ENCODE measurements around the gene TMEM229A. TPM values are rescaled to one million over a fixed set of nuclear protein-coding genes. Genes with fewer than 3 reads are reported as not detected.
"Not testable (repeated sequence)": the region's sequence is repeated elsewhere in the genome, so short reads cannot be mapped to it uniquely, and the experiment has no call there.

The TMEM229A gene
- total and polyA plus RNA-seq, 7 experiments from 2014 or later: not detected

DNA sequence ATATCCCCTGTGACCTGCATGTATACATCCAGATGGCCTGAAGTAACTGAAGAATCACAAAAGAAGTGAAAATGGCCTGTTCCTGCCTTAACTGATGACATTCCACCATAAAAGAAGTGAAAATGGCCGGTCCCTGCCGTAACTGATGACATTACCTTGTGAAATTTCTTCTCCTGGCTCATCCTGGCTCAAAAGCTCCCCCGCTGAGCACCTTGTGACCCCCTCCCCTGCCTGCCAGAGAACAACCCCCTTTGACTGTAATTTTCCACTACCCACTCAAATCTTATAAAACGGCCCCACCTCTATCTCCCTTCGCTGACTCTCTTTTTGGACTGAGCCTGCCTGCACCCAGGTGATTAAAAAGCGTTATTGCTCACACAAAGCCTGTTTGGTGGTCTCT lies 24.6 kb downstream of the TMEM229A start:
- H3K4me3 ChIP-seq (ENCODE audit: low read length); POLR2A ChIA-PET; H3K36me3 Mint-ChIP-seq; intact Hi-C loops (cut with micrococcal nuclease); CTCF ChIA-PET; H3K27me3 ChIP-seq (ENCODE audit: control insufficient read depth in 2 of 2, insufficient read depth in 2 of 2, low read length in 2 of 2); H3K27ac Mint-ChIP-seq; H3K4me3 Mint-ChIP-seq; H3K27ac ChIP-seq (ENCODE audit: low read depth, low read length); H3K9me3 ChIP-seq (ENCODE audit: control insufficient read depth in 2 of 3, low read length in 3 of 3); ATAC-seq; H3K4me1 ChIP-seq (ENCODE audit: control insufficient read depth in 2 of 2, insufficient read depth in 2 of 2, low read length in 2 of 2); DNase-seq; H3K4me1 Mint-ChIP-seq; H3K36me3 ChIP-seq (ENCODE audit: control insufficient read depth in 2 of 3, insufficient read depth in 3 of 3, low read length in 3 of 3): not testable (repeated sequence)
- peaks cover 0 to 14% (median 9%) of the 10 kb centered on the region in 5 donors for H3K27me3 Mint-ChIP-seq
- H3K9me3 Mint-ChIP-seq: peaks cover 0 to 12% (median 3%) of the 10 kb centered on the region in 11 donors

DNA sequence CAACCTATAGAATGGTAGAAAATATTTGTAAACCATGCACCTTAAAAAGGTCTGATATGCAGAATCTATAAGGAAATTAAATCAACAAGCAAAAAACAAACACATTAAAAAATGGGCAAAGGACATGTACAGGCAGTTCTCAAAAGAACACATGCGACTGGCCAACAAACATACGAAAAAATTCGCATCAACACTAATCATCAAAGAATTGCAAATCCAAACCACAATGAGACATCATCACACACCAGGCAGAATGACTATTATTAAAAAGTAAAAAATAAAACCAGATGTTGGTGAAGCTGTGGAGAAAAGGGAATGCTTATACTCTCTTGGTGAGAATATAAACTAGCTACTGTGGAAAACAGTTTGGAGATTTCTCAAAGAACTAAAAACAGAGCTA lies 33.2 kb downstream of the TMEM229A start:
- ChIA-PET POLR2A (no interaction called here), CTCF (no interaction called here)
- no peak for ATAC-seq
- intact Hi-C loops (cut with micrococcal nuclease): no loop called here
- H3K27ac Mint-ChIP-seq: no peak overlapping the region
- no peak overlapping the region for H3K4me3 Mint-ChIP-seq
- no peak overlapping the region for H3K4me3 ChIP-seq (ENCODE audit: low read length)
- H3K27me3 Mint-ChIP-seq: peaks cover 0 to 6% (median 0%) of the 10 kb centered on the region in 5 donors
- no peaks in the 10 kb centered on the region for H3K36me3 ChIP-seq (ENCODE audit: control insufficient read depth in 2 of 3, insufficient read depth in 3 of 3, low read length in 3 of 3)
- peaks cover 0 to 29% (median 11%) of the 10 kb centered on the region in 11 donors for H3K9me3 Mint-ChIP-seq
- no peaks in the 10 kb centered on the region for H3K4me1 ChIP-seq (ENCODE audit: control insufficient read depth in 2 of 2, insufficient read depth in 2 of 2, low read length in 2 of 2)
- H3K27me3 ChIP-seq (ENCODE audit: control insufficient read depth in 2 of 2, insufficient read depth in 2 of 2, low read length in 2 of 2): no peaks in the 10 kb centered on the region
- no peak overlapping the region for H3K27ac ChIP-seq (ENCODE audit: low read depth, low read length)
- no peaks in the 10 kb centered on the region for H3K4me1 Mint-ChIP-seq
- no peaks in the 10 kb centered on the region for H3K36me3 Mint-ChIP-seq
- no peak for DNase-seq
- no peaks in the 10 kb centered on the region for H3K9me3 ChIP-seq (ENCODE audit: control insufficient read depth in 2 of 3, low read length in 3 of 3)

DNA sequence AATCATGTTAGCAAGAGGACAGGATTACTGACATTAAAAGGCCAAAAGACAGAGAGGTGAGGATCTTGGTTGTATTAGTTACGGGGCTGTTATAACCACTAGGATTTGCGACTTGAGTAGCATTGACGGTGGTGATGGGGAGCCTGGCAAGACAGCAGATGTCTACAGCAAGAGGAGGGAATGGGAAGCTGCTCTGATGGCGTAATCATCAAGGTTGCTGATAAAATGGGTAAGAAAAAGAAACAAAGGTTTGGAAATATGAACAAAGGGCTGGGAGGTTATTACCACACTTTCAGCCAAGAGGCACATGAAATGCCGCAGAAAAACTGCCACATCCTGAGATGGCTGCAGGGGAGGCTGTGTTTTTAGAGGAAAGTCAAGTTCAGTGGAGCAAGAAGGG lies 33.9 kb downstream of the TMEM229A start:
- Histone ChIP-seq H3K4me3 (ENCODE audit: low read length) (no peak overlapping the region), H3K27me3 (ENCODE audit: control insufficient read depth in 2 of 2, insufficient read depth in 2 of 2, low read length in 2 of 2) (no peaks in the 10 kb centered on the region), H3K36me3 (ENCODE audit: control insufficient read depth in 2 of 3, insufficient read depth in 3 of 3, low read length in 3 of 3) (no peaks in the 10 kb centered on the region), H3K9me3 (ENCODE audit: control insufficient read depth in 2 of 3, low read length in 3 of 3) (no peaks in the 10 kb centered on the region), H3K4me1 (ENCODE audit: control insufficient read depth in 2 of 2, insufficient read depth in 2 of 2, low read length in 2 of 2) (no peaks in the 10 kb centered on the region), H3K27ac (ENCODE audit: low read depth, low read length) (no peak overlapping the region)
- ATAC-seq: no peak
- CTCF ChIA-PET: no interaction called here
- POLR2A ChIA-PET: no interaction called here
- no peak overlapping the region for H3K4me3 Mint-ChIP-seq
- no peaks in the 10 kb centered on the region for H3K4me1 Mint-ChIP-seq
- H3K27ac Mint-ChIP-seq: no peak overlapping the region
- intact Hi-C loops (cut with micrococcal nuclease): no loop called here
- DNase-seq: no peak
- H3K27me3 Mint-ChIP-seq: peaks cover 0 to 6% (median 0%) of the 10 kb centered on the region in 5 donors
- peaks cover 0 to 29% (median 11%) of the 10 kb centered on the region in 11 donors for H3K9me3 Mint-ChIP-seq
- H3K36me3 Mint-ChIP-seq: no peaks in the 10 kb centered on the region

DNA sequence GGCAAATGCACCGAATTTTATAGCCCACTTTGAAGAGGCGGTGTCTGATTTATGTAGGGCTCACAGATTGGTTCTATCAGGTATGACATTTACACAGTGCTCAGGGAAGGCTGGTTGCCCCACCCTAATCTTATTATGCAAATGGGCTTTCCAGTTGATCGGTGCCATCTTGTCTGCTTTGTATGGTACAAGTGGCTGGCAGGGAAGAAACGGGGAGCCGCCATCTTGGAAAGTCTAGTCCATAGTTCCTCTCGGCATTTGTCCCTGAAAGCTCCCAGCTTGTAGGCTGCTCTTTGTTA lies 36.6 kb downstream of the TMEM229A start:
- peaks cover 0 to 29% (median 6%) of the 10 kb centered on the region in 11 donors for H3K9me3 Mint-ChIP-seq
- ChIA-PET CTCF (no interaction called here), POLR2A (no interaction called here)
- ATAC-seq (no peak), DNase-seq (no peak)
- no peaks in the 10 kb centered on the region for H3K36me3 Mint-ChIP-seq
- intact Hi-C loops (cut with micrococcal nuclease): no loop called here
- peaks cover 0 to 6% (median 0%) of the 10 kb centered on the region in 5 donors for H3K27me3 Mint-ChIP-seq
- H3K27me3 ChIP-seq (ENCODE audit: control insufficient read depth in 2 of 2, insufficient read depth in 2 of 2, low read length in 2 of 2): no peaks in the 10 kb centered on the region
- H3K27ac Mint-ChIP-seq: no peak overlapping the region
- no peak overlapping the region for H3K4me3 Mint-ChIP-seq
- no peak overlapping the region for H3K4me3 ChIP-seq (ENCODE audit: low read length)
- H3K9me3 ChIP-seq (ENCODE audit: control insufficient read depth in 2 of 3, low read length in 3 of 3): no peaks in the 10 kb centered on the region
- H3K36me3 ChIP-seq (ENCODE audit: control insufficient read depth in 2 of 3, insufficient read depth in 3 of 3, low read length in 3 of 3): no peaks in the 10 kb centered on the region
- H3K4me1 ChIP-seq (ENCODE audit: control insufficient read depth in 2 of 2, insufficient read depth in 2 of 2, low read length in 2 of 2): no peaks in the 10 kb centered on the region
- no peaks in the 10 kb centered on the region for H3K4me1 Mint-ChIP-seq
- no peak overlapping the region for H3K27ac ChIP-seq (ENCODE audit: low read depth, low read length)

DNA sequence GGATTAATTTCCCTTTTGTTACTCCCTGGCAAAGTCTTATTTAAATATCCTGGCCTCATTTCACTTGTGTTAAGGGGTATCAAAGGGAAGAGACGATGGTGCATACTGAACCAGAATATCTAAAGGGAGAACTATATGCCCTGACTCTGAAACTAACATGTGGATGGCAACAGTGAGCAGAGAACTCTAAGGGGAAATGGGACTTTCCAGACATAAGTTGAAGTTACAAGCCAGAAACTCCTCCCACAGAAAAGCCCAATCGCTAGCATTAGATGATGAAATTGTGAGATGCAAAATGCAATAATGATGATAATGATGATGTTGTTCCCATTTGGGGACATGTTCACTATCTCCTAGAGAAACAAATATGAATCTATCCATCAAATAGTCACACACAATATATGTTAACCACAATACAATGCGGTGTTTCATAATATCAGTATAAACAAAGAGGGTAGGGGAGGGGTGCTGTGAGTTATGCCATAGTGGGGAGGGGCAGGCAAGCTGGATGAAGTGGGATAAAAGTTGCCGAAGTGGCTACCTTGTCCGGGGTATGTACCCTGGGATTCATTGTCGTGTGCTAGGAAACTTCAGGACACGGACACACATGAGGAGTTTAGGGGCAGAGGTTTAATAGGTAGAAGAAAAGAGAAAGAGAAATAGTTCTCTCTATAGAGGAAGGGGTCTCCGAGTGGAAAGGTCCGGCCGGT lies 37.1 kb downstream of the TMEM229A start:
- H3K27ac ChIP-seq (ENCODE audit: low read depth, low read length): no peak overlapping the region
- Mint-ChIP-seq H3K36me3 (no peaks in the 10 kb centered on the region), H3K9me3 (peaks cover 0 to 29% (median 6%) of the 10 kb centered on the region in 11 donors), H3K27me3 (peaks cover 0 to 6% (median 0%) of the 10 kb centered on the region in 5 donors), H3K4me1 (no peaks in the 10 kb centered on the region), H3K27ac (no peak overlapping the region), H3K4me3 (no peak overlapping the region)
- no peaks in the 10 kb centered on the region for H3K27me3 ChIP-seq (ENCODE audit: control insufficient read depth in 2 of 2, insufficient read depth in 2 of 2, low read length in 2 of 2)
- ChIA-PET CTCF (no interaction called here), POLR2A (no interaction called here)
- no peaks in the 10 kb centered on the region for H3K9me3 ChIP-seq (ENCODE audit: control insufficient read depth in 2 of 3, low read length in 3 of 3)
- H3K4me1 ChIP-seq (ENCODE audit: control insufficient read depth in 2 of 2, insufficient read depth in 2 of 2, low read length in 2 of 2): no peaks in the 10 kb centered on the region
- DNase-seq: no peak
- no peak overlapping the region for H3K4me3 ChIP-seq (ENCODE audit: low read length)
- ATAC-seq: no peak
- intact Hi-C loops (cut with micrococcal nuclease): no loop called here
- H3K36me3 ChIP-seq (ENCODE audit: control insufficient read depth in 2 of 3, insufficient read depth in 3 of 3, low read length in 3 of 3): no peaks in the 10 kb centered on the region

DNA sequence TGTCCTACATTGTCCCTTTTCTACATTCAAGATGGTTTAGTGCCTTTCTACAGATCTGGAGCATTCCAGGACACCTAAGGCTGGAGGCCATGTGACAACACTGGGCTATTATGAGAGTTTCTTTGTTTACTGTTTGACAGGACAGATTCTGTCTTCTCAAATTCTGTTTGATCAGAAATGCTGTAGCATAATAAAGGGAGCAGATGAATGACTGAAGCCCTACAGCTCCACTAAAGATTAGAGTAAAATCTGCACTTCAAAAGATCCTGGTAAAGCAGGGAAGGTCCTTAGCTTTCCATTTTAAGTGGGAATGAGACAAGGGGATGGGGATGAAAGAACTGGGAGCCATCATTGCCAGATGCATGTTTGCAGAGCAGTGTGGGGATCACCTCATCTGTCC lies 38.4 kb downstream of the TMEM229A start:
- POLR2A ChIA-PET: interaction anchor here (0.7 kb wide), 1 partner anchor 1695 kb away, joined by 3 read pairs; no protein-coding TSS in a partner anchor
- H3K9me3 Mint-ChIP-seq: peaks cover 0 to 25% (median 4%) of the 10 kb centered on the region in 11 donors
- Histone ChIP-seq H3K9me3 (ENCODE audit: control insufficient read depth in 2 of 3, low read length in 3 of 3) (no peaks in the 10 kb centered on the region), H3K27me3 (ENCODE audit: control insufficient read depth in 2 of 2, insufficient read depth in 2 of 2, low read length in 2 of 2) (no peaks in the 10 kb centered on the region), H3K27ac (ENCODE audit: low read depth, low read length) (no peak overlapping the region), H3K4me3 (ENCODE audit: low read length) (no peak overlapping the region), H3K4me1 (ENCODE audit: control insufficient read depth in 2 of 2, insufficient read depth in 2 of 2, low read length in 2 of 2) (no peaks in the 10 kb centered on the region), H3K36me3 (ENCODE audit: control insufficient read depth in 2 of 3, insufficient read depth in 3 of 3, low read length in 3 of 3) (no peaks in the 10 kb centered on the region)
- H3K27ac Mint-ChIP-seq: no peak overlapping the region
- H3K36me3 Mint-ChIP-seq: no peaks in the 10 kb centered on the region
- CTCF ChIA-PET: no interaction called here
- no peak for ATAC-seq
- DNase-seq: no peak
- intact Hi-C loops (cut with micrococcal nuclease): no loop called here
- H3K27me3 Mint-ChIP-seq: peaks cover 0 to 6% (median 4%) of the 10 kb centered on the region in 5 donors
- H3K4me1 Mint-ChIP-seq: no peaks in the 10 kb centered on the region
- H3K4me3 Mint-ChIP-seq: no peak overlapping the region

DNA sequence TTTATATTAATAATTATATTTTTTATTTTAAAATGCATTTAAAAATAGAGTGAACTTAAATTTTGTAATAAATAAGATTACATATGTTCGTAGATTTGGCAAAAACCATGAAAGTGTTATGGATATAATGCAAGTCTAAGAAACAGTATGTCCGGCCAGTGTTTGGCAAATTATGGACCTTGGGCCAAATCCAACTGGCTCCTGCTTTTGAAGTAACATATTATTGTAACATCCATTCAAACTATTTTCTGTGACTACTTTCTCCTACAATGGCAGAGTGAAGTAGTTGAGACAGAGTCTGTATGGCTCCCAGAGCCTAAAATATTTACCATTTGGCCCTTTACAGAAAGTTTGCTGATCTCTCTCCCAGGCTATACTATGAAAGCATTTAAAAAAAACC lies 38.9 kb downstream of the TMEM229A start:
- H3K4me1 Mint-ChIP-seq: no peaks in the 10 kb centered on the region
- H3K36me3 ChIP-seq (ENCODE audit: control insufficient read depth in 2 of 3, insufficient read depth in 3 of 3, low read length in 3 of 3): no peaks in the 10 kb centered on the region
- ChIA-PET POLR2A (interaction anchor here (0.7 kb wide), 1 partner anchor 1694 kb away, joined by 3 read pairs; no protein-coding TSS in a partner anchor), CTCF (no interaction called here)
- H3K27ac Mint-ChIP-seq: no peak overlapping the region
- peaks cover 0 to 6% (median 4%) of the 10 kb centered on the region in 5 donors for H3K27me3 Mint-ChIP-seq
- peaks cover 0 to 24% (median 4%) of the 10 kb centered on the region in 11 donors for H3K9me3 Mint-ChIP-seq
- no peaks in the 10 kb centered on the region for H3K9me3 ChIP-seq (ENCODE audit: control insufficient read depth in 2 of 3, low read length in 3 of 3)
- DNase-seq (no peak), ATAC-seq (no peak)
- no peaks in the 10 kb centered on the region for H3K27me3 ChIP-seq (ENCODE audit: control insufficient read depth in 2 of 2, insufficient read depth in 2 of 2, low read length in 2 of 2)
- no peak overlapping the region for H3K27ac ChIP-seq (ENCODE audit: low read depth, low read length)
- intact Hi-C loops (cut with micrococcal nuclease): no loop called here
- no peaks in the 10 kb centered on the region for H3K36me3 Mint-ChIP-seq
- no peak overlapping the region for H3K4me3 ChIP-seq (ENCODE audit: low read length)
- no peak overlapping the region for H3K4me3 Mint-ChIP-seq
- H3K4me1 ChIP-seq (ENCODE audit: control insufficient read depth in 2 of 2, insufficient read depth in 2 of 2, low read length in 2 of 2): no peaks in the 10 kb centered on the region
